ENCODE results near the gene PANK3. TPM values are rescaled to one million over a fixed set of nuclear protein-coding genes. Genes with fewer than 3 reads are reported as not detected.
"Not testable (repeated sequence)": the region's sequence is repeated elsewhere in the genome, so short reads cannot be mapped to it uniquely, and the experiment has no call there.

PANK3 gene
- 43.1 TPM for total RNA-seq

- DNase-seq (ENCODE audit: low spot score): peak; percentile 76
Measured at GRCh38 chr5:168578538-168579487, at the start of gene PANK3. Gene PANK3, minus strand, starts transcription at chr5:168579368. Its CDS starts 85 bp downstream, at chr5:168579283.

DNA sequence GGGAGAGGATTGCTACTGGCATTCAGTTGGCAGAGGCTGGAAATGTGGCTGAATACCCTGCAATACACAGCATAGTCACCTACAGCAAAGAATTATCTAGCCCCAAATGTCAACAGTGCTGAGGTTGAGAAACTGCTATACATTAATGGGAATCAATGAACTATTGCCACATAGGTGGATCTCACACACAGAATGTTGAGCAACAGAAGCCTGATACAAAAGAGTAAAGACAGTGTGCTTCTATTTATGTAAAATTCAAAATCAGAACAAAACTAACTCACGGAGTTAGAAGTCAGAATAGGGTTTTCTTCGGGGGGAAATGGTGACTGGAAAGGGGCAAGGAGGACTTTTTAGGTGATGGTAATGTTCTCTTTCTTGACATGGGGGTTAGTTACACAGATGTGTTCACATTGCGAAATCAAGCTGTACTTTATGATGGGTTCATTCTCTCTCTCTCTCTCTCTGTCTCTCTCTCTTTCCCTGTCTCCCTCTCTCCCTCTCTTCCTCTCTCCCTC lies 45.7 kb upstream of the PANK3 start:
- DNase-seq (ENCODE audit: low spot score): no peak

DNA sequence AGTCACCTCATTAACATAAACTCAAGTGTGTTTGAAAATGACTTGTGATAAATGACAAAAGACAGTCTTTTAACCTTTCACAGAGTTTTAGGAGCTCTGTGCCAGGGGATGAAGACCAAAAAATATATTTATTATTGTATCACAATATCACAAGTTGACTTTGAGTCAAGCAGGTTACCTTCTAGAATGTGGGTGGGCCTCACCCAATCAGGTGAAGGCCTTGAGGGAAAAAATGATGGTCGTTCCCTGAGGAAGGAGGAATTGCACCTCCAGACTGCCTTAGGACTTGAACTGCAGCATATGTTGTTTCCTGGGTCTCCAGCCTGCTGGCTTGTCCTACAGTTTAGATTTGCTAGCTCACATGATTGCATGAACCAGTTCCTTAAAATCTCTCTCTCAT lies 41.6 kb upstream of the PANK3 start:
- DNase-seq (ENCODE audit: low spot score): no peak

- DNase-seq (ENCODE audit: low spot score): no peak
Measured at GRCh38 chr5:168614661-168615060, 35.5 kb upstream of the PANK3 start.

DNA sequence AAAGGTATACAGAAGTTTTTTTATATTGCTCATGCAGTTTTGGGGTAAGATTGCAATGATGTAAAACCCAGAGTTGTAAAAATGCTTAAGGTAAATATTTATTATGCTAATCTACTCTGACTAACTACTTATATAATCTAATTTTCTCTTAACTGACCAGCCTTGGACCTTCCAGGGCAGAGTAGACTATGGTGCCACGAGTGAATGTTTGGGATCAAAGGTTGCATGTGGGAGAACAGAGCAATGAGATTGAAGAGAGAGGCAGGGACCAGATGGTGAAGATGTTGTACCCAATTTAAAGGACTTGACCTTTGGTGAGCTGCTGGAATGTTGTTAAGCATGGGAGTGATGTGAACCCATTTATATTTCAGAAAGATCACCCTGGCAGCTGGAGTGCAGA lies 34.8 kb upstream of the PANK3 start:
- no peak for DNase-seq (ENCODE audit: low spot score)

DNA sequence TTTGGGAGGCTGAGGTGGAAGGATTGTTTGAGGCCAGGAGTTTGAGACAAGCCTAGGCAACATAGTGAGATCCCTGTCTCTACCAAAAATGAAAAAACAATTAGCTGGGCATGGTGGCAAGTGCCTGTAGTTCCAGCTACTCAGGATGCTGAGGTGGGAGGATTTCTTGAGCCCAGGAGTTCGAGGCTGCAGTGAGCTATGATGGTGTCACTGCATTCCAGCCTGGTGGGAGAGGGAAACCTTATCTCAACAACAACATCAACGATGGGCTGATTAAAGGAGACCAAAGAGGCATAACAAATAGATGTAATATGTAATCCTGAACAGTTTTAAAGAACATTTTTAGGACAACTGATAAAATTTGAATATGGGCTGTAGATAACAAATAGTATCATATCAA lies 34.2 kb upstream of the PANK3 start:
- no peak for DNase-seq (ENCODE audit: low spot score)

DNA sequence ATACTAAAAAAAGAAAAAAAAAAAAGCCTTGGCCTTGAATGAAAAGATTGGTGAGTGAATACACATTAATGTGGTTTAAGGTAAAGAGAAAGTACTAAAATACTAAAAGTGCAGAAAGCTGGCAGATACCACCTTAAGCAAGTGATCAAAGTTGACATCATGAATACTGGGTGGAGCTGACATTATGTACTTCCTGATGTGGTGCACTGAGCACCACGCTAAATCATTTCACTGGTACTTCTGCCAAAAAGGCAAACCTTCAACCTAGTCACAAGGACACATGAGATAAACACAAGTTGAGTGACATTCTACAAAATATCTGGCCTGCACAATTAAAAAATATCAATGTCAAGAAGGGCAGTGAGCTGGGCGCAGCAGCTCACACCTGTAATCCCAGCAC lies 33.8 kb upstream of the PANK3 start:
- no peak for DNase-seq (ENCODE audit: low spot score)

- no peak for DNase-seq (ENCODE audit: low spot score)
Measured at GRCh38 chr5:168612123-168612522, 33.0 kb upstream of the PANK3 start.

DNA sequence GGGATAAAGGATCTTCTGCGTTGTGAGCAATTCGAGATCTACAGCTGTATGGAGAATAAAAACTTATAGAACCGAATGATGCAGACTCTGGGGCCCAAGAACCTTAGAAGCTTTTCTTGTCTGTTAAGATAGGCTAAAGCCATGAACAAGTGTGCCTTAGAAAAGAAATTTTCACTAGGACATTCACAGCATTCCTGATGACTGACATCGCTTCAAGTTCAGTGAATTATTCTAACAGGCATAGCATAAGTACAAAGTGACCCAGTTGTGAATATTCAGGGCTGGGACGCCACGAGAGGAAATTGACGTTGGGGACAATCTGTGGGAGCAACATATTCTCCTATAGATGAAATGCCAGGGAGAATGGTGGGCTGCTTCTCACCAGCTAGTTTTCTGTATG lies 32.0 kb upstream of the PANK3 start:
- no peak for DNase-seq (ENCODE audit: low spot score)

GRCh38 chr5:168609806-168610482 lies 30.8 kb upstream of the PANK3 start:
- no peak for DNase-seq (ENCODE audit: low spot score)

DNA sequence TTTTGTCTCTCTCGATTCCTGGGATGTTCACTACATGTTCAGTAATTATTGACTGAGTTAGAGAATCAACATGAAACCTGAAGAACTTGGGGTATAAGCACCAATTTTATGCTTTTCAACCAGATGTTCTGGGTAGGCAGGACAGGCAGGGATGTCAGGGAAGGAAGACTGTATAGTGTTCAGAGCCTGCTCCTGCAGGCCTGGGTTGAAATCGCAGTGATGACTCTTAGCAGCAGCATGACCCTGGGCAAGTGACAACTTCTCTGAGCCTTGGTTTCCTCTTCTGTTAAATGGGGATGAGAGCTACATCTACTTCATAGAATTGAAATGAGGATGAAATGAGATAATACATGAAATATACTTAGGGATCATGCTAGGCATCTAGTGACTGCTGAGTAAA lies 29.7 kb upstream of the PANK3 start:
- no peak for DNase-seq (ENCODE audit: low spot score)

DNA sequence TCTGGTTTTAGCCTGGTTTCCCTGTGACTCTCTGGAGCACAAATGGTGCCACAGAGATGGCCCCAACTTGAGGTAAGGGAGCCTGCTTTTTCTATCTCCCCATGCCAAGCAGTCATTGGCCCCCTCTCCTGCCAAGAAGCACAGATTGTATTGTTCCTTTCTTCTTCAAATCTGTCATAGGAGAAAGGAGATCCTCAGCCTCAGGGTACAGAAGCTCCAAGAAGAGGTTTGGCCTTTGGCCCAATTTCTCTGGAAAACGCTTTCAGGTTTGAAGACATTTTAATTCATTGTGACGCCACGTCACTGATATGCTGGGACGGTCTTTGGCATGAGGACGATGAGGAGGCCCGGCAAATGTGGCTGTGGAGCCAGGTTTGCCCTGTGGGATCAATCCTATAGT lies 29.2 kb upstream of the PANK3 start:
- DNase-seq (ENCODE audit: low spot score): no peak

DNA sequence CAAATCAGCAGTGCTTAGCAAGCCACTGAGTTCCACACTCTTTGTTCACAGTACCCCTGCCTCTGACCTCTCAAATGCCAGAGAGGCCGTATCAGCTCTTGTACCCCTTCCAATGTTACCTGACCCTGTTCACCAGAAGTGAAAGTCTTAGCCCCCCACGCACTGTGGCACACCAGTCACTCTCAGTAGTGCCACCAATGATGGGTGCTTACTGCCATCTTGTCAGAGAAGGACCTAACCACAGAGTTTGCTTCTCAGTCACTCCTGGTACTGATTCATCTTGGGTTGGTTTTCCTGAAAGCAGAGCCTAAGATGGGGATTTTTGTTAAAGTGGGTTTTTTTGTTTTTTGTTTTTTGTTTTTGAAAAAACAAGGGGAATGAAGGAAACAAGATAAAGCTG lies 28.8 kb upstream of the PANK3 start:
- DNase-seq (ENCODE audit: low spot score): no peak

GRCh38 chr5:168606562-168606961 lies 27.4 kb upstream of the PANK3 start:
- no peak for DNase-seq (ENCODE audit: low spot score)

DNA sequence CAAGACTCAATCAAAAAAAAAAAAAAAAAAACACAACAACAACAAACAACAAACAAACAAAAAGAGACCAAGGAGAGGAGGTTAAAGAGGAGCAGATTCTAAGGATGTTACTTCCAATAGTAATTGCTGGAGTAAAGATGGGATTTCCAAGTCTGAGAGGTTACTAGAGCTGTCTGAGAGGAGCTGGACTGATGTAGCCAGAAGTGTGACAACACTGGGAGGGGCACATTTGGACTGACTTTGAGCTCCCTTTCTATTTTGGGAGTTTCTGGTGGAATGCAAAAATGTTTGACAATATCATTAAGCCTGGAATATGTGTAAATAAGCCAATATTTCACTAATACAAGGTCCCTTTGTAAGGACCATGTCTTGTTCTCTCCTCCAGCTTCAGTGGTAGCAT lies 25.3 kb upstream of the PANK3 start:
- no peak for DNase-seq (ENCODE audit: low spot score)

DNA sequence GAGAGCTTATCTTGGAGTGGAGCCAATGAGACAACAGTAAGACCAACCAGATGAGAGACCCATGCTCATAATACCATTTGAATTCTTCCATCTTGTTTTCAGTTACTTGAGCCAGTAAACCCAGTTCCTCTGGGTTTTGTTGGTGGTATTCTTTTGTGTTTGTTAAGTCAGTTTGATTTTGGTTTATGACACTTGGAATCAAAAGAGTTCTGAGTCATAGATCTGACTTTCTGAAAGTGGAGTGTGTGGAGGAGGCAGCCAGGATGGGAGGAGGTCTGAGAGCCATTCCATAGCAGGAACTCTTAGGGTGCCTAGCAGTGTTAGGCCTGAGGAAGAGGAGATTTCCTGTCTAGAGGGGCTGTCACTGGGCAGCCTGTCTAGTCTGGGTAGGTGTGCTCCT lies 24.6 kb upstream of the PANK3 start:
- no peak for DNase-seq (ENCODE audit: low spot score)

DNA sequence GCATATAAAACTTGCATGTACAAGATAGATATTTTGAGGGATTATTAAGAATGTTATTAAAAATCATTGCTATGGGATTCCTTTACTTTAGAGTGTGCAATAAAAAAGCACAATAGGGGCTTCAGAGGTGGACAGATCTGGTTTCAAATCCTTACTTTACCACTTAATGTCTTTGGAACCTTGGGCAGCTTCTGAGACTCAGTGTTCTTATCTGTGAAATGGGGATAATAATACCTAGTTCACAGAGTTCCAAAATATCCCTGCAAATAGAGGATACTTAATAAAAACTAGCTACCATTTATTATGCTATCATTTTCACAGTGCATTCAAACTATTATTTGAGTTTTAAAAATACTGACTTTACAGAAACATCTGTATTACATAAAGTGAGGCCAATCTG lies 23.3 kb upstream of the PANK3 start:
- DNase-seq (ENCODE audit: low spot score): no peak

- DNase-seq (ENCODE audit: low spot score): no peak
Measured at GRCh38 chr5:168601972-168602371, 22.8 kb upstream of the PANK3 start.

GRCh38 chr5:168600409-168600808 lies 21.2 kb upstream of the PANK3 start:
- no peak for DNase-seq (ENCODE audit: low spot score)

DNA sequence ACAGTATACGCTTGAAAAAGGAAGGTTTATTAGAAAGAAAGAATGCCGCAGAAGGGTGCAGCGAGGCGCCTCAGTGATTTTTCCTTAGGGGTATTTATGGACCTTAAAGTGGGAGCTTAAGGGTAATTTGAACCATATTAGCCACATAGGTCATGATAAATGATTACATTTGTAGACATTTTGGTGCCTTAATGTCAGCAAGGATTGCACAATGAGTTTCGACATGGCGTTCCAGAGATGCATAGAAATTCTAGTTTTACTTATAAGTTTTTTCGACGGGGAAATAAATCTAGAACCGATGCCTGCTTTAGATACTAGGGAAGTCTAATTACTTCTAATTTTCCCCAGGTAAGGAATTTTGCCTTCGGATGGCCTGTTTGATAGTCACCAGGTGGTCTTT lies 20.7 kb upstream of the PANK3 start:
- no peak for DNase-seq (ENCODE audit: low spot score)

DNA sequence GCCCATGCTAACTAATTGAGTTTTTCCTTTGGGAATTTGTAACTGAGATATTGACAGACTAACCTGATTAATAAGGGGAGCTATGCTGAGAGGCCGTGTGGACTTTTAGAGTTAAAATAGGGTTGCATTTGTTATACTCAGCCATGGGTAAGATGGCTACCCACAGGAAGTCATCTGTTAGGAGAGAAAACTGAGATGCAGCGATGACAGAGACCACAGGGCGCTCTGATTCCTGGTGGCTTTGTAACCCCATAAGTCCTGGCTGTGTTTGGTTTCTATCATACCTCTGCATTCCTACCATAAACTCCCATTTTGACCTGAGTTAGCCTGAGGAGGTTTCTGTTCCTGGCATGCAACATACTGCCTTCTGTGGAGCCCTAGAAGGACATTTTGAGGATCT lies 19.5 kb upstream of the PANK3 start:
- DNase-seq (ENCODE audit: low spot score): no peak

GRCh38 chr5:168596927-168597326 lies 17.8 kb upstream of the PANK3 start:
- no peak for DNase-seq (ENCODE audit: low spot score)

- not testable (repeated sequence) for DNase-seq (ENCODE audit: low spot score)
Measured at GRCh38 chr5:168596122-168596521, 17.0 kb upstream of the PANK3 start.
